IPS-18c (cell line): ENCODE results near the gene GSS.

Experiments
- H3K4me3 ChIP-seq: 2 replicates; pipeline ENCODE4 v1.7.0; 2013; ENCODE audit warnings: low read depth, mild to moderate bottlenecking, low read length, moderate library complexity; ENCODE audit not compliant: insufficient read depth
- H3K9me3 ChIP-seq: one replicate; pipeline ENCODE4 v1.6.1; 2013; ENCODE audit warnings: mild to moderate bottlenecking, low read length, moderate library complexity; ENCODE audit not compliant: control insufficient read depth, insufficient read depth

The GSS gene

GRCh38 chr20:34995696-34996095, 40.1 kb upstream of the GSS start:
- H3K9me3 ChIP-seq: no peaks in the 10 kb centered on the region
- no peak overlapping the region for H3K4me3 ChIP-seq

- no peaks in the 10 kb centered on the region for H3K9me3 ChIP-seq
- H3K4me3 ChIP-seq: no peak overlapping the region
These were observed 39.6 kb upstream of the GSS start for GRCh38 chr20:34995192-34995591.

- no peak overlapping the region for H3K4me3 ChIP-seq
- no peaks in the 10 kb centered on the region for H3K9me3 ChIP-seq
These were observed 39.0 kb upstream of the GSS start for GRCh38 chr20:34994509-34995131.

GRCh38 chr20:34993941-34994508, 38.4 kb upstream of the GSS start:
- Histone ChIP-seq H3K9me3 (no peaks in the 10 kb centered on the region), H3K4me3 (no peak overlapping the region)

- no peak overlapping the region for H3K4me3 ChIP-seq
- no peaks in the 10 kb centered on the region for H3K9me3 ChIP-seq
These were observed 37.3 kb upstream of the GSS start for GRCh38 chr20:34992751-34993417.

GRCh38 chr20:34990661-34991214, 35.1 kb upstream of the GSS start:
- Histone ChIP-seq H3K9me3 (no peaks in the 10 kb centered on the region), H3K4me3 (no peak overlapping the region)

- H3K9me3 ChIP-seq: no peaks in the 10 kb centered on the region
- no peak overlapping the region for H3K4me3 ChIP-seq
These were observed 34.6 kb upstream of the GSS start for GRCh38 chr20:34990231-34990630.

- Histone ChIP-seq H3K9me3 (no peaks in the 10 kb centered on the region), H3K4me3 (no peak overlapping the region)
These were observed 34.1 kb upstream of the GSS start for GRCh38 chr20:34989670-34990069.

GRCh38 chr20:34989118-34989517, 33.5 kb upstream of the GSS start:
- Histone ChIP-seq H3K9me3 (no peaks in the 10 kb centered on the region), H3K4me3 (no peak overlapping the region)

GRCh38 chr20:34988191-34988540, 32.6 kb upstream of the GSS start:
- no peak overlapping the region for H3K4me3 ChIP-seq
- no peaks in the 10 kb centered on the region for H3K9me3 ChIP-seq

GRCh38 chr20:34987288-34988190, 31.9 kb upstream of the GSS start:
- H3K4me3 ChIP-seq: no peak overlapping the region
- no peaks in the 10 kb centered on the region for H3K9me3 ChIP-seq

- Histone ChIP-seq H3K9me3 (no peaks in the 10 kb centered on the region), H3K4me3 (no peak overlapping the region)
These were observed 31.0 kb upstream of the GSS start for GRCh38 chr20:34986311-34987287.

GRCh38 chr20:34985461-34986310, 30.1 kb upstream of the GSS start:
- H3K9me3 ChIP-seq: no peaks in the 10 kb centered on the region

GRCh38 chr20:34984756-34985261, 29.2 kb upstream of the GSS start:
- no peaks in the 10 kb centered on the region for H3K9me3 ChIP-seq
- no peak overlapping the region; the same call in 1 of the 2 replicates for H3K4me3 ChIP-seq

More at GRCh38 chr20:34985461-34986310, 30.1 kb upstream of the GSS start:
- H3K4me3 ChIP-seq: no peak overlapping the region

- Histone ChIP-seq H3K9me3 (no peaks in the 10 kb centered on the region), H3K4me3 (peak overlapping the region; percentile 26; the same call in 1 of the 2 replicates)
These were observed 28.6 kb upstream of the GSS start for GRCh38 chr20:34983995-34984735.
